Activated naive CD4-positive, alpha-beta T cell treated with anti-CD3 and anti-CD28 coated beads, Interleukin-2, amount 10 ng/mL, durations not matched to agents 7 days and 5 days (primary cell): ENCODE data around the gene SERPINE3.

Experiments
- CTCF ChIA-PET: fragments of 350-600 bp; sonication (Branson Sonifier 250); formaldehyde crosslinking; loops from one replicate; lab custom pipeline; 2021; ENCODE audit warnings: antibody characterized with exemption; lab: Charles Lee
- DNase-seq: peaks from one replicate; pipeline ENCODE4 v3.0.0-alpha.2; 2020
- H3K27ac Mint-ChIP-seq: one replicate; pipeline ENCODE4 v1.8.0; 2021; ENCODE audit warnings: mild to moderate bottlenecking, moderate library complexity, mixed read lengths
- H3K27me3 Mint-ChIP-seq: one replicate; pipeline ENCODE4 v1.8.0; 2021; ENCODE audit warnings: mild to moderate bottlenecking, mixed read lengths
- H3K36me3 Mint-ChIP-seq: one replicate; pipeline ENCODE4 v1.8.0; 2021; ENCODE audit warnings: mixed read lengths
- H3K4me1 Mint-ChIP-seq: one replicate; pipeline ENCODE4 v1.8.0; 2021; ENCODE audit warnings: mixed read lengths
- H3K4me3 Mint-ChIP-seq: one replicate; pipeline ENCODE4 v1.8.0; 2021; ENCODE audit warnings: mild to moderate bottlenecking, moderate library complexity, mixed read lengths
- H3K9me3 Mint-ChIP-seq: one replicate; pipeline ENCODE4 v1.8.0; 2021; ENCODE audit warnings: mixed read lengths

SERPINE3 gene

DNA sequence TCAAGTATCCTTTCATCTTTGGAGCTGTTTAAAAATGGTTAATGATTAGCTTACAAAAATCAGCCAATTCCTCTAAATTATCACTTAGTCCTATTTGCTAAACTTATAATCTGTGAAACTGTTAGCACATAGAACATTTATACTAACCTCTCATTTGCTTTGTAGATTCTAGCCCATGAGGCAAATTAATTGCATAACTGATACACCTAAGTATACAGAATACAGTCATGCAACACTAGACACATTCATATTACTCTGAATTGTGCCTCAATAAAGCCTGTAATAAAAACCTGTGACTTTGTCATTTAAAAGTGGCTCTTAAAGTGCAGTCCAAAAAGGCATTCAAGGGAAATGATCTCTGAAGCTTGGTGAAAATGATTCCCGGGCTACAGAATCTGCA is 21.0 kb downstream of the SERPINE3 start:
- H3K4me3 Mint-ChIP-seq = no peak overlapping the region
- H3K36me3 Mint-ChIP-seq = peaks cover 43% of the 10 kb centered on the region
- H3K27ac Mint-ChIP-seq = no peak overlapping the region
- H3K9me3 Mint-ChIP-seq = no peaks in the 10 kb centered on the region
- H3K4me1 Mint-ChIP-seq = no peaks in the 10 kb centered on the region
- CTCF ChIA-PET = no interaction called here
- no peak for DNase-seq
- H3K27me3 Mint-ChIP-seq = no peaks in the 10 kb centered on the region

DNA sequence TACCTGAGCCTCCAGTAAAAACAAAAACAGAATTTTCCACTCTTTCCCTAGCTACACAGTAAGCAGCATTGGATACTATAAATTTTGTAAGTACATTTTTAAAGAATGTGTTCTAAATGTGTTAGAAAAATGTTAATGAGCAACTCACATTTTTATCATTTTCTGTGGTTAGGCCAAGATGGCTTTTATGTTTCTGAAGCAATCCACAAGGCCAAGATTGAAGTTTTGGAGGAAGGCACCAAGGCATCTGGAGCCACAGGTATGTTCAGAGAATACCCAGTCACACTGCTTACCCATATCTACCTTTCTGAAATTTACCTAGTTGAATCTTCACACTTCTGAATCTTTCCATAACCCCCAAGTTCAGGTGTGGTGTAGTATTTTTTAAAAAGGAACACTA is 21.6 kb downstream of the SERPINE3 start:
- Mint-ChIP-seq H3K27ac (no peak overlapping the region), H3K4me3 (no peak overlapping the region)

DNA sequence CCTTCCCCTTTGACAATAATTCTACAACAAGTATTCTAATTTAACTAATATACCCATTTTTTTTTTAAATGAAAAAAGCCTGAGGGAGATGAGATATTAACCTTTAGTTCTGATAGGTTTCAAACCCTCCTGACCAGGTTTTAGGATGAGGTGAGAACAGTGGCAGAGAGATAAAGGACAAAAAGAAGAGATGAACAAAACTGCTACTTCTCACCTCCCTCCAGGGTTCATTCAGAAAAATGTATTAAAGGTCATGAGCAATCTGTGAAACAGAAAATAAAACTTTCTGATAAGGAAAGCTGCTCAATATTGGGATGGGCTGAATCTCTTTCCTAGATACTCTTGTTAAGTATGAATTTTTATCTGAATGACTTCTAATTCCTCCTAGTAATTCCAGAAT is 24.1 kb downstream of the SERPINE3 start:
- no peaks in the 10 kb centered on the region for H3K27me3 Mint-ChIP-seq
- peaks cover 51% of the 10 kb centered on the region for H3K36me3 Mint-ChIP-seq
- DNase-seq = no peak
- no peak overlapping the region for H3K4me3 Mint-ChIP-seq
- no peaks in the 10 kb centered on the region for H3K9me3 Mint-ChIP-seq
- CTCF ChIA-PET = no interaction called here
- H3K27ac Mint-ChIP-seq = no peak overlapping the region
- H3K4me1 Mint-ChIP-seq = no peaks in the 10 kb centered on the region

More for the DNA sequence above, 21.6 kb downstream of the SERPINE3 start:
- no peak for DNase-seq
- H3K4me1 Mint-ChIP-seq = no peaks in the 10 kb centered on the region
- H3K9me3 Mint-ChIP-seq = no peaks in the 10 kb centered on the region
- CTCF ChIA-PET = interaction anchor here (1.2 kb wide), 1 partner anchor 437 kb away, joined by 3 read pairs; no protein-coding TSS in a partner anchor
- H3K36me3 Mint-ChIP-seq = peaks cover 44% of the 10 kb centered on the region
- H3K27me3 Mint-ChIP-seq = no peaks in the 10 kb centered on the region

DNA sequence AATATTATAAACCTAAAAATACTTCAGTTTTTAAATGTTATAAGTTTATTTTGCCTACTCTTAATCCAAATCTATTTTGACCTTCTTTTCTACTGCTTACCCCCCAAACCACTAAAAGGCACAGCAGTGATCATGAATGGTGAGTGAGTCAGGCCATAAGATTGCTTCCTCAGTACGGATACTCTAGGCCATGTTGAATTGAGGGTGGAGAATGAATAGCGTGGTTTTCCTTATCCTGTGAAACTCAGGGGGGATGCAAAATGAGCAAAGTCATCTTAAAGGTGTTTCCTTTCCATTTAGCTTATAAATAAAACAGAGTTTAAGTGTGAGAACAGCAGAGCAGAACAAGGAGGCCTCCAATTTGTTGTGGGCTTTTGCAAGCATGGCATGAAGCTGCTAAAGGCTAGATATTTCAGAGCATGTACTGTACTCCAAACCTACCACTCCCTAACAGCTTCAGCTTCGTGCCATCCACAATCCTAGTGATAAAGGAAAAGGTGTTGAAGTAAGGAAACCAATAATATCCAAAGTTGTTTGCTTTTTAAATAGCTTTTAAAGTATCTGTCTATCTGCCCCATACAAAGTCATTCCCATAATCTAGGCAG is 25.0 kb downstream of the SERPINE3 start:
- peaks cover 55% of the 10 kb centered on the region for H3K36me3 Mint-ChIP-seq
- H3K9me3 Mint-ChIP-seq = no peaks in the 10 kb centered on the region
- no peak for DNase-seq
- no peaks in the 10 kb centered on the region for H3K27me3 Mint-ChIP-seq
- no peak overlapping the region for H3K27ac Mint-ChIP-seq
- H3K4me1 Mint-ChIP-seq = no peaks in the 10 kb centered on the region
- CTCF ChIA-PET = interaction anchor here (1.2 kb wide), 1 partner anchor 78 kb away, joined by 3 read pairs; no protein-coding TSS in a partner anchor
- H3K4me3 Mint-ChIP-seq = no peak overlapping the region

DNA sequence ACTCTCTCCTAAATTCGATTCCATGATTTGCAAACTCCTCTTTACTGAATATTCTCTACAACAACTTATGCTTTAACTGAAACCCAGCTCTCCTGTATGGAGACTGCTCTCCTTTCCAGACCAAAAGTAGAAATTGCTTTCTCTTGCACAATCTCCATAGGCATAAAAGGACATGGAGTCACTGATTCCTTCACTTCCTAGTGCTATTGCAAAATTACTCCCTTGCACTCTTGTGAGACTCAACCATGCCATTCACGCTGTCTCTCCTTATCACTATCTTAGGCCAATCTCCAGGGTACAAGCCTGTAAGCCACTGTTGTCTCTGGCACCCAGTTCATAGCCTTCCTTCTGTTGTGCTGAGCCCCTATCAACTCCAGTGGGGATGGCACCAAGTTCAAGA is 30.6 kb downstream of the SERPINE3 start:
- Mint-ChIP-seq H3K27ac (peak overlapping the region; percentile 2), H3K27me3 (no peaks in the 10 kb centered on the region), H3K36me3 (peaks cover 22% of the 10 kb centered on the region), H3K4me1 (no peaks in the 10 kb centered on the region), H3K4me3 (no peak overlapping the region), H3K9me3 (no peaks in the 10 kb centered on the region)
- DNase-seq = no peak
- CTCF ChIA-PET = no interaction called here

DNA sequence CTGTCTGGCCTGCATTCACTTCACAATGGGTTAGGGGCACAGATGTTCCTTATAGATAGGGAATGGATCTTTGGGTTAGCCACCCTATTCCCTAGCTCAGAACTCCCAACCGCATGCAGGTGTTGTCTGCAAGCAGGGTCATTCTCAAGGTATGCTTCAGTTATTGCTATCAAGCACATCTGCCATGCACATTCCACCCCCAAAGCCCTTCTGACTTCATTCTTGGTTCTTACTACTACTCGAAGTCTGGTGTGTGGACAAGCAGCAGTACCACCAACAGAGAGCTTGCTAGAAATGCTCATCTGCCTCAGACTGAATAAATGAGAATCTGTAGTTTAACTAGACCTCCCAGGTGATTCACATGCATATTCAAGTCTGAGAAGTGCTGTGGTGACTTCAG is 31.3 kb downstream of the SERPINE3 start:
- no peak for DNase-seq
- H3K27ac Mint-ChIP-seq = no peak overlapping the region
- CTCF ChIA-PET = interaction anchor here (1.0 to 1.2 kb wide), 2 partner anchors 12 to 427 kb away, joined by 3 to 4 read pairs; no protein-coding TSS in a partner anchor
- H3K4me1 Mint-ChIP-seq = no peaks in the 10 kb centered on the region
- no peaks in the 10 kb centered on the region for H3K27me3 Mint-ChIP-seq
- H3K9me3 Mint-ChIP-seq = no peaks in the 10 kb centered on the region
- peaks cover 22% of the 10 kb centered on the region for H3K36me3 Mint-ChIP-seq
- no peak overlapping the region for H3K4me3 Mint-ChIP-seq

DNA sequence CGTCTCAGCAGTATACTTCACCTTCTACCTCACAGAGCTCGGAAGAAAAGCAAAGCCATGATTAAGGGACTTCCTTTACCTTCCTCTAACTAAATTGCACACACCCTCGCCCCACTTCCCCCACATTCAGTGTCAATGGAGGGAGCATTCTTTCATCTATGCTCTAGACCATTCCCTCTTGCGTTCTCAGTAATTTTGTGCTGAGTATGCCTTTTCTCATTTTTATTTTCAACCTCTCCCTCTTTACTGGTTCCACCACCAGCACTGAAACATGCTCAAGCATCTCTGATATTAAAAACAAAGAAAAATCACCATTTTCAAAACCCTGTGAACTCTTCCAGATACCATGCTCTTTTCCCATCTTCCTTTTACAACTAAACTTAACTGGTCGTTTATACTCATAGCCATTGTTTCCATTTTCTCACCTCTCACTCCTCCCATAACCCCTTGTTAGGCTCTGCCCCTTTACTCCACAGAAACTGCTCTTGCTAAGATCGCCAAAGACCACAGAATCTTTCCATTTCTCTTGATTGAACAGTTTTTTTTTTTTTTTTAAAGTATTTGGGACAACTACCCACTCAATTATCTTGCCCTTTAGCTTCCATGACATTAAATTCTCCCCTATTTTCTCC is 32.4 kb downstream of the SERPINE3 start:
- peaks cover 22% of the 10 kb centered on the region for H3K36me3 Mint-ChIP-seq
- CTCF ChIA-PET = interaction anchor here (1.2 kb wide), 1 partner anchor 426 kb away, joined by 4 read pairs; no protein-coding TSS in a partner anchor
- no peak overlapping the region for H3K4me3 Mint-ChIP-seq
- no peaks in the 10 kb centered on the region for H3K27me3 Mint-ChIP-seq
- H3K4me1 Mint-ChIP-seq = no peaks in the 10 kb centered on the region
- H3K9me3 Mint-ChIP-seq = no peaks in the 10 kb centered on the region
- DNase-seq = no peak
- H3K27ac Mint-ChIP-seq = no peak overlapping the region

DNA sequence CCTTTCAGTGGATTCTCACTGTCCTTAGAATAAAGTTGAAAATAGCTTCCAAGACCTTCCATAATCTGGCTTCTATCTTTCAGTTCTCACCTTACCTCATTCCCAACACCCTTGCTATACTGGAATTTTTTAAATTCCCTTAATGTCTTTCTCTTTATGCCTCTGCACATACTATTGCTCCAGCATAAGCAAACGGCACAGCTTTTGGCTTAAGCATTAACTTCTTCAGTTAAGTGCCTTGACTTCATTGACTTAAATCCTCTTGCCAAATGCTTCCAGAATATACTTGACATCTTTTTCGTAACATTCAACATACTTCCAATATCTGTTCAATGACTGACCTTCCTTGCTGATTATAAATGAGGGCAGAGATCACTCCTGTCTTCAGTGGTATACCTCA is 34.0 kb downstream of the SERPINE3 start:
- Mint-ChIP-seq H3K27me3 (no peaks in the 10 kb centered on the region), H3K27ac (no peak overlapping the region), H3K4me3 (no peak overlapping the region), H3K36me3 (peaks cover 30% of the 10 kb centered on the region), H3K4me1 (no peaks in the 10 kb centered on the region), H3K9me3 (no peaks in the 10 kb centered on the region)
- CTCF ChIA-PET = no interaction called here
- no peak for DNase-seq

DNA sequence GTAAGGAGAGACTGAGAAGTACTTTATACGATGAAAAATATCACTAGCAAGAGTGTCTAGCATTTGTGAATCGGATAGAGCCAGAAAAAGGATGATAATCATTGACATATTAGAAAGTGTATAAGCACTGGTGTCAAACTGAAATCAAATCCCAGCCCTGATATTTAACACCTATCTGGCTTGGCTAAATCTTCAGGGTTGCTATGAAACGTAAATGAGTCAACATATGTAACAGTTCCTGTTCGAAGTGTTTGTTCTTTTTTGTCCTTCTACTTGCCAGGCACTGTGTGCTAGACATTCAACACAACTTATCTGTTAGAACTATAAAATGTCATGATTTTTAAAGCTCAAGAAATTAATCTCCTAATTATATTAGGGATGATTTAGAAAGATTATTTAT is 40.8 kb downstream of the SERPINE3 start:
- H3K9me3 Mint-ChIP-seq = no peaks in the 10 kb centered on the region
- H3K36me3 Mint-ChIP-seq = peaks cover 28% of the 10 kb centered on the region
- no peaks in the 10 kb centered on the region for H3K27me3 Mint-ChIP-seq
- DNase-seq = no peak
- CTCF ChIA-PET = no interaction called here
- H3K4me3 Mint-ChIP-seq = no peak overlapping the region
- H3K4me1 Mint-ChIP-seq = no peaks in the 10 kb centered on the region
- H3K27ac Mint-ChIP-seq = no peak overlapping the region

DNA sequence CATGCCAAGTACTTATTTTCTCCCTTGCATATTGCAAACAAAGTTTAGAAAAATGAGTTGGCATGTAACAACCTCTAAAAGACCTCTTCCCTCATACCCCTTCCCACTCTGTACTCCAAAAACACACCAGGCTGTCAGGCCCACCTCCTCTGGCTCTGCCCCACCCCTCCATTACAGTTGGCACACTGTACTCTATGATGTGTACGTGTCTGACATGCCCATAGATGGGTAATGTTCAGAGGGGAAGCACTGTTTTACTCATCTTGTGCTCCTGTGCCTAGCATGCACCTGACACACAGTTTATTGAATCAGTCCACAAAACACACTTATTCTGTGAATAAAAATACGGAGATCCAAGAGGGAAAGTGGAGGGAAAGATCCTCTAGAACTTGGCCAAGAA is 45.6 kb downstream of the SERPINE3 start:
- H3K27me3 Mint-ChIP-seq = no peaks in the 10 kb centered on the region
- H3K36me3 Mint-ChIP-seq = peaks cover 20% of the 10 kb centered on the region
- no peak for DNase-seq
- no peak overlapping the region for H3K27ac Mint-ChIP-seq
- H3K9me3 Mint-ChIP-seq = no peaks in the 10 kb centered on the region
- no peaks in the 10 kb centered on the region for H3K4me1 Mint-ChIP-seq
- CTCF ChIA-PET = interaction anchor here (1.0 kb wide), 1 partner anchor 396 kb away, joined by 3 read pairs; no protein-coding TSS in a partner anchor
- H3K4me3 Mint-ChIP-seq = no peak overlapping the region

DNA sequence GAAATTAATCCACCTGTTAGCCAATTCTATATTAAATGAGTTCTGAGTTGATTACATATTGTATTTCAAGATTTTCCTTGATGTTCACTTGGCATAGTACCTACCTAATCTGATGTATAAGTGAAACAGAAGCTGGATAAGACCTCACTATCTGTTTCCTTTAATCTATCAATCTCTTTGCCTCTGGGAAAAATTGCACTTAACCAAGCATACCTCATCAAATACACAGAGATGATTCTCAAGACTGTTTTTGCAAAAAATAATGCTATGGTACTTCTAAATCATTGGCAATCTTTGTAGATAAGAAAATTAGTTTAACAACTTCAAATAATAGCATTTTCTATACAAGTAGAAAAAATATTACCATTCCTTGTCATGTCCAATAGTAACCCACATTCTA is 55.2 kb downstream of the SERPINE3 start:
- Mint-ChIP-seq H3K9me3 (no peaks in the 10 kb centered on the region), H3K27ac (no peak overlapping the region), H3K4me1 (peaks cover 9% of the 10 kb centered on the region), H3K4me3 (no peak overlapping the region), H3K36me3 (peaks cover 27% of the 10 kb centered on the region), H3K27me3 (no peaks in the 10 kb centered on the region)
- no peak for DNase-seq
- CTCF ChIA-PET = no interaction called here

DNA sequence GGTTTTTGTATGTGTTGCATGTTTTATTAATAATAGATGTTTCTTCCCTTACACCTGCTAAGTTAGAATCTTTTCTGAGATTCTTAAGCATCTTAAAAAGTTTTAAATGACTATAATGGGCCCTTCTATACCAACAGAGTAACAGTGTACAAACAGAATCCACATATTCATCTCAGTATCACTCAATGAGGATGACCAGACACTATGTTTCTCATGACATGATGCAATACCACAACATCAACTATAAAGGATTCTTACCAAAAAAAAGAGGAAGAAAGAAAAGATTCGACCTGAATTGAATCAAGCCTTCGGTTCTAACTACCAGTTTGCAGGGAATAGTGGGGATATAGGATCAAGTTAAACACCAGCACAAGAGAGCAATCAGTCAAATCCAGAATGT is 56.9 kb downstream of the SERPINE3 start:
- no peak overlapping the region for H3K27ac Mint-ChIP-seq
- peaks cover 12% of the 10 kb centered on the region for H3K4me1 Mint-ChIP-seq
- H3K27me3 Mint-ChIP-seq = no peaks in the 10 kb centered on the region
- CTCF ChIA-PET = no interaction called here
- no peak overlapping the region for H3K4me3 Mint-ChIP-seq
- H3K36me3 Mint-ChIP-seq = peaks cover 34% of the 10 kb centered on the region
- DNase-seq = no peak
- H3K9me3 Mint-ChIP-seq = no peaks in the 10 kb centered on the region

DNA sequence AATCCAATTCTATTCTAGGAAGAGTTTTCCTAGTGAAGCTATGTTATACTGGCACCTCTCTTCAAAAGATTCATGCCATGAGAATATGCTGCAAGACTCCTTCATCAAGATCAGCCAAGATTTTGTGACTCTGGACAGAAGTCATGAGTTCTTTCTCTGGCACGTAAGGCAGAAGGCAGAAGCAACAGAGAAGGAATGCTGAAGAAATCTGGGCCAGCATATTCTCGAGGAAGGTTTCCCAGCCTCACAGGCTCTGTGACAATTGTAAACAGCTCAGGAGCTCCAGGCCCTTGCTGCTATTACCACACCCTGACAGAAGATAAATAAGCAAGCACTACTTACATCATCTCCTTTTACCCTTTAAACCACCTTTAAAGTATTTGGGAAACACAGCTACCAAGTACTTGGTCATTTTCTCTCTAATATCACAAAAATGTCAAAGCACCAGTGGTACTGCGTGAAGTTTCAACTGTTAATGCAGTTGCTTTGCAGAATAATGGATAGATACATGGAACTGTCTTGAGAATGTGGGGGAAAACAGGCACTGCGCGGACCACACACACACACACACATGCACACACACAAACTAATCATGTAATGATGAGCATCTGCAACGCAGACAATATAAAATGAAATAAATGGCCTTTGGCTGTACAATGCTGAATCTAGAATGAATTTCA is 57.9 kb downstream of the SERPINE3 start:
- H3K4me1 Mint-ChIP-seq = peaks cover 12% of the 10 kb centered on the region
- DNase-seq = no peak

DNA sequence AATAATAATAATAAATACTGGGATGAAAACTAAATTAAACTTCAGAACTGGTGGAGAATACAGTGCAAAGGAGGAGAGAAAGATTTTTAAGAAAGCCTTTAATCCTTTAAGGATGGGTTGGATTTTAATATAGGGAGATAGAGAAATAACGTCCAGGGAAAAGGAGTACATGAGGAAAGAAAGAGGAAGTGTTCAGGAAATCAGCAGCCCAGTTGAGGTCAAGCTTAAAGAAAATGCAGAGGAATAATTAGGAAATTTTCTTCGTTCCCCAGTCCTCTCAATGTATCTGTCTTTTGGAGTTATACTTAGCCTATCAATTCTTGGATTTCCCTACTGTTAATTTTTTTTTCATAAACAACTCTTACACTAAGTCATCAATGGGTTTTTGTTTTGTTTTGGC is 65.7 kb downstream of the SERPINE3 start:
- no peak overlapping the region for H3K4me3 Mint-ChIP-seq
- no peak overlapping the region for H3K27ac Mint-ChIP-seq
- no peaks in the 10 kb centered on the region for H3K9me3 Mint-ChIP-seq
- peaks cover 11% of the 10 kb centered on the region for H3K4me1 Mint-ChIP-seq
- CTCF ChIA-PET = no interaction called here
- H3K27me3 Mint-ChIP-seq = no peaks in the 10 kb centered on the region
- no peak for DNase-seq
- H3K36me3 Mint-ChIP-seq = peaks cover 36% of the 10 kb centered on the region

More for the DNA sequence above, 57.9 kb downstream of the SERPINE3 start:
- no peaks in the 10 kb centered on the region for H3K27me3 Mint-ChIP-seq
- CTCF ChIA-PET = no interaction called here
- H3K9me3 Mint-ChIP-seq = no peaks in the 10 kb centered on the region
- no peak overlapping the region for H3K27ac Mint-ChIP-seq
- H3K36me3 Mint-ChIP-seq = peaks cover 33% of the 10 kb centered on the region
- no peak overlapping the region for H3K4me3 Mint-ChIP-seq

DNA sequence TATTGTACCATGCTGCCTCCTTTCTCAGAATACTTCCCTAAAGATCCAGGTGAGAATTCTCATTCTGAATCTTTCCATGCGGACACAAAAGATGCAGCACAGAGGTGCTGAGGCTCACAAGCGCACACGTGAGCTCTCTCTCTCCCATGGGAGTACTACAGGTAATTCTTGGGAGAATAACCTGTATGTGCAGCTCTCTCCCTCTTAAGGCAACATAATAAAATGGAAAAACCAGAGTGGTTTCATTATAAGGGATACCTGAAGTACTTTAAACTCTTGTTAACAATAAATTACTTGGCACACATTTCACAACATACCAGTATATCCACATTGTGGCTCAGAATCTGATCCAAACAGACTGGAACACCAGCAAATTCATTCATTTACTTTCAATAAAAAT is 72.9 kb downstream of the SERPINE3 start:
- Mint-ChIP-seq H3K4me1 (peaks cover 21% of the 10 kb centered on the region), H3K4me3 (no peak overlapping the region), H3K27me3 (no peaks in the 10 kb centered on the region), H3K27ac (no peak overlapping the region), H3K9me3 (peaks cover 17% of the 10 kb centered on the region), H3K36me3 (peaks cover 54% of the 10 kb centered on the region)
- DNase-seq = no peak
- CTCF ChIA-PET = no interaction called here
